TTC549 (cell line): ENCODE data around the gene ZBTB45.
"Not testable (repeated sequence)": the region's sequence is repeated elsewhere in the genome, so short reads cannot be mapped to it uniquely, and the experiment has no call there.

ENCODE experiments used
- FAIRE-seq: peaks from 2 replicates; lab custom pipeline; 2012; peaks lifted over from hg19 to GRCh38; lab: Jason Lieb, UNC

Gene ZBTB45

GRCh38 chr19:58510084-58510862 lies 9.3 kb downstream of the ZBTB45 start:
- FAIRE-seq, result no peak

DNA sequence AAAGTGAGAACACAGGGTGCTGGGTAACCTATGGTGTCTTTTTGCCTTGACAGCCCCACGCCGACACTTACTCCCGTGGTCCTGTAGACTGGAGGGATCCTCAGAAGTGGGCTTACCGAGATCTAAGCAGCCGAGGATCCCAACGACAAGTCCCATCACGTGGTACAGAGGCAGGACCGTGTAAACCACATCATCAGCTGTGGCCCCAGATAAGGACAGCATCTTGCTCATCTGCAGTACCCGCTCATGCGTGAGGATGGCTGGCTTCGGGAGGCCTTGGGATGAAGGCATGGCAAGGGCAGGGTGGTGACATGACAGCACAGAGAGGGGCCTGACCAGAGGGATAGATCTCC lies 9.9 kb downstream of the ZBTB45 start:
- no peak for FAIRE-seq

GRCh38 chr19:58507602-58508223 lies 11.9 kb downstream of the ZBTB45 start:
- not testable (repeated sequence) for FAIRE-seq

GRCh38 chr19:58500242-58500641 lies 19.4 kb downstream of the ZBTB45 start:
- FAIRE-seq, result no peak

- FAIRE-seq, result no peak
These were observed 20.3 kb downstream of the ZBTB45 start for GRCh38 chr19:58499021-58499927.

- FAIRE-seq, result no peak
These were observed 21.1 kb downstream of the ZBTB45 start for GRCh38 chr19:58498316-58499020.

GRCh38 chr19:58497634-58498170 lies 21.9 kb downstream of the ZBTB45 start:
- no peak for FAIRE-seq

- FAIRE-seq, result no peak
These were observed 27.3 kb downstream of the ZBTB45 start for GRCh38 chr19:58492265-58492664.

DNA sequence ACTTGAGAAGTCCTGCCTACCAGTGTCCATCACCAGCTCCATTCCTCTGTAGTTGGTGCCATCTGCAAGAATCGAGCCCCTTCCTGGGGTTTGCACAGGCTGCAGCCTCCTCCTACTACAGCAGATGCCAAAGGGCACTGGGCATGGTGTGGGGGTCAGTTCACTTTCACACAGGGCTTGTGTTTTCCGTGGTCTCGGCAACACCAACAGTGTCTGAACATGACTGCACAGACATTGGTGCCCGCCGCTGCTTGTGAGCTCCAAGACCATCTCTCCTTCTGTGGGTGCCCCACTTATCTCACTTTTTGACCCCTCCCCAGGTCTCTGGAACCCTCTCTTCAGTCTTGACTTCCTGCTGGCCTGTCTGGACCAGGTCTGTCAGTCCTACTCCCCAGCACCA lies 28.2 kb downstream of the ZBTB45 start:
- no peak for FAIRE-seq

DNA sequence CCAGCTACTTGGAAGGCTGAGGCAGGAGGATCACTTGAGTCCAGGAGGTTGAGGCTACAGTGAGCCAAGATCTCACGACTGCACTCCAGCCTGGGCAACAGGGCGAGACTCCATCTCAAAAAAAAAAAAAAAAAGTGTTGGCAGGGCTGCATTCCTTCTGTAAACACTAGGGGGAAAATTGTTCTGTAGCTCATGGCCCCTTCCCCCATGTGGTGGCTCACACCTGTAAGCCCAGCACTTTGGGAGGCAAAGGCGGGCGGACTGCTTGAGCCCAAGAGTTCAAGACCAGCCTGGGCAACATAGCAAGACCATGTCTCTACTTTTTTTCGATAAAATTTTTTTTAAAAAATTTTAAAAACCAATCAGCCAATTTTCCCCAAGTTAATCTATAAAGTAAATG lies 35.3 kb downstream of the ZBTB45 start:
- not testable (repeated sequence) for FAIRE-seq

- no peak for FAIRE-seq
These were observed 35.8 kb downstream of the ZBTB45 start for GRCh38 chr19:58483776-58484175.

GRCh38 chr19:58482372-58482771 lies 37.2 kb downstream of the ZBTB45 start:
- no peak for FAIRE-seq

- FAIRE-seq, result no peak
These were observed 38.8 kb downstream of the ZBTB45 start for GRCh38 chr19:58480831-58481230.

DNA sequence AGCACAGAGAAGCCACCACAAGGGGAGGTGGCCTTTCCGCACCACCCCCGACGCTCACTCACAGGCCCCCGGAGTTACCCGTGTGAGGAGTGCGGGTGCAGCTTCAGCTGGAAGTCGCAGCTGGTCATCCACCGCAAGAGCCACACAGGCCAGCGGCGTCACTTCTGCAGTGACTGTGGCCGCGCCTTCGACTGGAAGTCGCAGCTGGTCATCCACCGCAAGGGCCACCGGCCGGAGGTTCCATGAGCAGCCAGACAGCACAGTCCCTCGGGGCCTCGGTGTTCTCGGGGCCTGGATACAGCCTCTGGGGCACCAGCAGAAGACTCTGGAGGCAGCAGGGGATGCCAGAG lies 39.2 kb downstream of the ZBTB45 start:
- FAIRE-seq, result no peak

GRCh38 chr19:58479736-58480480 lies 39.7 kb downstream of the ZBTB45 start:
- no peak for FAIRE-seq

DNA sequence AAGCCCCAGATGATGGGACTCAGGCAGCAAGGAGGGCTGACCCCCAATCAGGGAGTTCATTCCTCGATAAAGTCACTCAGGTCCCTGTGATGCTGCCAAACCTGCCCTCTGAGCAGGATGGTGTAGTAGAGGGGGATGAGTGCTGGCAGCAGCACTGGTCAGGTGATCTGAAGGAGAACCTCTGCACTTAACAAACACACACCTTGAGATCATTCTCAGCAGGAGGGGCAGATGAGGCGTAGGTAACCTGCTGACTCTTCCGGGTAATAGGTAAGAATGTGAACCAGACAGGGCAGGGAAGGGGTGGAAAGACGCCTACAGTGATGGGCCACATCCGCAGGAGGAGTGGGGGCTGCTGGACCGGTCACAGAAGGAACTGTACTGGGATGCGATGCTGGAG lies 40.3 kb downstream of the ZBTB45 start:
- no peak for FAIRE-seq

DNA sequence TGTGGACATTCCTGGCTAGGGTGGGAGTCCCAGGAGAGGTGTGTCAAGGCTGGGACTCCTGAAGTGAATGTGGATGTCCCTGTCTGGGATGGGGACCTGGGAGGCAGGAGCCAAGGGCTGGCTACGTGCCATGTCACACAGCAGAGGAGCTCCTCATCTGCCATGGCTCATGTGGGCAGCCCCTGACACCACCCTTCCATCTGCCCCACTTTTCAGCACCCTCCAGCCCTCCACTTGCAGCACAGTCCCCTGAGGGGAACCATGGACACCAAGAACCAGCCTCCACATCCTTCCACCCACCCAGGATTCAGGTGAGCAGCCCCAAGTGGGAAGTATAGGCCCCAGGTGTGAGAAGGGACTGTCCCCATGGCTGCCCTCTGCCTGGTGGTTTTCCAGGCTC lies 41.7 kb downstream of the ZBTB45 start:
- FAIRE-seq, result no peak

- FAIRE-seq, result no peak
These were observed 42.5 kb downstream of the ZBTB45 start for GRCh38 chr19:58477130-58477529.

DNA sequence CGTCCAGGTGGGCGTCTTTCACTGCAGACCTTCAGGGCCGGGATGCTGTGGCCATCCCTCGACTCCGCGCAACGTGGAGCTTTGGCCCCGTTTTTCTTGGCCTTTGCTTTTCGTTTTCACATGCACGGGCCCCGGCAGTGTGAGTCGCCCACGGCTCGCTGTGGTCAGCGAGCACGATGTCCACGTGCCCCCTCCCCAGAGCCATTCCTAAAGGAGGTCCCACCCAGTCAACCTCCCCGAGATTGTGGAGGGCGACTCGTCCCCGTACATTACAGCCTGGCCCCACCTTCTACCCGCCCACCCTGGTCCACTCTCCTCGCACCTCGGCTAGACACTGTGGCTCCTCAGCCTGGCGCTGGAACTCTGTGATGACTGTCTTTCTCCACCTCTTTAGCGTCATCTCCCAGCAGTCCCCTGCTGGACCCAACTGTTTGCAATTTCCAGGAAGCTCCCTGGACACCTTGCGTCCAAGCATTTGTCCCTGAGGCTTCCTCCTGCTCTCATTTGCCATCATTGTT lies 43.1 kb downstream of the ZBTB45 start:
- no peak for FAIRE-seq

GRCh38 chr19:58475714-58476497 lies 43.7 kb downstream of the ZBTB45 start, which contains the start of gene ZNF446:
Gene ZNF446 (plus strand): TSS chr19:58476352. CDS start chr19:58477219, 867 bp downstream.
- peak; percentile 81 for FAIRE-seq
